Measurements from ENCODE around the gene OSTF1.
A peak's percentile ranks its signal among the peaks of the same experiment; 100 is the strongest.

The OSTF1 gene

DNA sequence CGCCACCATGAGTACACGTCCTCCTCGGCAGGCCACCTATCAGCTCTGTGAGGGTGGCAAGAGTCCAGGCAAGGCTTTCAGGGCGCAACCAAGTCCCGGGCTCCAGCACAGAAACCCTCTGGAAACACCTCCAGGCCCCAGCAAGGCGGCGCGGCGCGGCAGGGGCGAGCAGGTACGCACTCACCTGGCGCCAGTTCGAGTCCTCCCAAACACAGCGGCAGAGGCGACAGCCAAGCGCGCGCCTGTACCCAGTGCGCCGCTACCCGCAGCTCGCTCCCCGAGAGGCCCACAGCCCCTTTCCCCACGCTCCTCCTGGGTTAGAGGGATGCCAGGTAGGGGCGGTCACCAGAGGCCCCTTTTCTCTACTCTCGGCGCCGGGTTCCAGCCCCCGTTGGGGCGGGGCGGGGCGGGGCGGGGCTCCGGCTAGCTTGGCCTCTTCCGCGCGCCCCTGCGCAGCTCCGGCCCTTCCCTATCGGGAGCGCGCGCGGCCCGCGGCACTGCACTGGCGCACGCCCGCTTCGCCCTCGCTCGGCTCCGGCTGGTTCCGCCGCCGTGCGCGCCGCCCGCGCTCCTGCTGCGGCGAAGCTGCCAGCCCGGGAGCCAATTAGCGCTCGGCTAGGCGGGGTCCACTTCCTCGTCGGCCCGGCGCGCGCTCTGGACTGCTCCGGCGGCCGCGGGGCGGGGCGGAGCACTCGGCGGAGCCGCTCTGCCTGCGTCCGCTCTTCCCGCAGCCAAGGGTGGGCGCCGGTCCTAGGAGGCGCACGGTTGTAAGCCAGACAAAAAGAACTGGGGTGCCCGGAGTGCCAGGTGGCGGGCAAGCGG is at the start of gene OSTF1, which contains the start of gene NMRK1:
Gene OSTF1 (plus strand): TSS at position 691 of the 822 bp plus-strand sequence. CDS start 179 bp downstream, outside the sequence.
Gene NMRK1 (minus strand): TSS at position 332 of the 822 bp plus-strand sequence. CDS start 5,040 bp downstream, outside the sequence.
- DNase-seq, result peak; percentile 90

GRCh38 chr9:75039009-75039408 is 49.3 kb upstream of the OSTF1 start:
- no peak for DNase-seq

GRCh38 chr9:75039801-75040200 is 48.5 kb upstream of the OSTF1 start:
- no peak for DNase-seq

GRCh38 chr9:75041041-75041440 is 47.3 kb upstream of the OSTF1 start:
- no peak for DNase-seq

- no peak for DNase-seq
Observed at GRCh38 chr9:75046725-75047345, 41.5 kb upstream of the OSTF1 start.

DNA sequence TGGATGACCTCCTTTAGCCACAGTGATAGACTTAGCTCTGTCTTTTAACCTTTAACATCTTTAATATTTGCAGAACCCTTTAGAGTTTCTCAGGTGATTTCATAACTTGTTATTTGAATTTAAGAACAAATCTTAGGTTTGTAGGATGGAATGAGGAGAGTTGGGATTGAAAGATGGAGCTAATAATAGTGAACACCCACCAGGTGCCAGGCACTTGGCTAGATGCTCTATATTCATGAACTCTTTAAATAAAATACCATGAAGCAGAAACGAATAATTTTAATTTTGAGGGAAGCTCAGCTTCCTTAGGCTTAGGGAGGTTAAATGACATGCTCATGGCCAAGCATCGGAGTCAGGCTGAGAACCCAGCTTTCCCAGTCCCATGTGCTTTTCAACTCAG is 40.8 kb upstream of the OSTF1 start:
- no peak for DNase-seq

- no peak for DNase-seq
Observed at GRCh38 chr9:75051285-75051684, 37.0 kb upstream of the OSTF1 start.

GRCh38 chr9:75053869-75054268 is 34.4 kb upstream of the OSTF1 start:
- DNase-seq, result no peak

GRCh38 chr9:75054368-75055001 is 33.8 kb upstream of the OSTF1 start:
- DNase-seq, result no peak

DNA sequence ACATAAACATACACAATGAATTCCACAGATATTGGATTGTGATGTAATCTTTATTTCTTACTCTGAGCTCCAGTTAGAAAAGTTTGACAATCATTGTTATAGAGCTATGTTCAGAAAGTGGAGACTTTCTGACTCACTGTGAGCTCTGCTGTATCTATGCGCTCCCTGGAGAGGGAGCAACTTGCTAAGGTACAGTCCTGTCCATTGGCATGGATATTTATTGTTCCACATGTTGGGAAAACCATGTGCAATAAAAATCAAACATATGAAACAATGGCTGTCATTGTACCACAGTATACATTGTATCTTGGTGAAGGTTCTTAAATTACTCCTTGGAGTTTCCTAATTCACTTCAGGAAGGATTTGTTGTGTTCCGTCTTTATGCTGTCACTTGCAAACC is 27.1 kb upstream of the OSTF1 start:
- DNase-seq, result no peak

GRCh38 chr9:75063556-75064305 is 24.6 kb upstream of the OSTF1 start:
- no peak for DNase-seq

DNA sequence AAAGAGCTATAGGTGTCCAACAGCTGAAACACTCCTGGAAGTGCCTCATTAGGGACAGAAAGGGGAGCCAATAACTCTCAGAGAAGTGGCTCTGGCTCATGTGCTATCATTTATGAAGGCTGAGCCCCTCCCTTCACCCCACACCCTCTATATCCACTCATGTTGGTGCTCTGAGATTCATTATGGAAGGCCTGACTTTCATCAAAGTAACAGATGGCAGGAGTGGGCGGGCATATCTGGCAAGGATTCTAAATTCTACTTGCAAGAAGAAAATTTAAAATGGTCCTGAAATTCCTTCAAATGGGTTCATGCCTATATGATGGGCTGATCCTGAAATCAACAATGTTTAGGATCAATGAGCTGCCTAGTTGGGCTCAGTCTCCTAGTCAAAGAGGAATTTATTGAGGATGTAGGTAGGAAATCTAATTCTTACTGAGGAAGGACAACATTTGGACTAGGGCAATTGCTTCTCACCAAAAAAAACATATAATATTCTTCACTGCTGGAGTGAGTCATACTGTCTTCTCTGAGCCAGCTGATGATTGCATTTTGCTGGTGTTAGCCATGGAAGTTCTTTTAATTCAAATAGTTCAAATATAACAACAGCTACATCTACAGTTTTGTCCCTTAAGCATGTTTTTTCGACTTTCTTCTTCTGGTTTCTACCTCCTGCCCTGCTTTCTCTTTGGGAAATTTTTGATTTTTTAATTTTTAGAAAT is 23.8 kb upstream of the OSTF1 start:
- no peak for DNase-seq

DNA sequence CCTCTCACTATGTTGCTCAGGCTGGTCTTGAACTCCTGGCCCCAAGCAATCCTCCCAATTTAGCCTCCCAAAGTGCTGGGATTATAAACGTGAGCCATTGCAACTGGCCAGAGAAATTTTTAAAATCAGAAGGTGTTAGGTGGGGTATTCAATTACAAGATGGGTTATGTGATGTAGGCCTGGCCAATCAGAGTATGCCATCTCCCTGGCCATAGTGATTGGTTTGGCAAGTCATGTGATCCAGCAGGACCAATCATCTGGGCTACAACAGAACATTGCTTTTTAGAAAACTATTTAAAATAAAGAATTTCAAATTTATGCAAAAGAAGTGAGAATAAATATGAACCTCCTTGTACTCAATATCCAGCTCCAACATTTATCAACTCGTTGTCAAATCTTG is 22.8 kb upstream of the OSTF1 start:
- no peak for DNase-seq

GRCh38 chr9:75067894-75068293 is 20.4 kb upstream of the OSTF1 start:
- no peak for DNase-seq

GRCh38 chr9:75069171-75069570 is 19.1 kb upstream of the OSTF1 start:
- no peak for DNase-seq

- no peak for DNase-seq
Observed at GRCh38 chr9:75071530-75072122, 16.7 kb upstream of the OSTF1 start.

DNA sequence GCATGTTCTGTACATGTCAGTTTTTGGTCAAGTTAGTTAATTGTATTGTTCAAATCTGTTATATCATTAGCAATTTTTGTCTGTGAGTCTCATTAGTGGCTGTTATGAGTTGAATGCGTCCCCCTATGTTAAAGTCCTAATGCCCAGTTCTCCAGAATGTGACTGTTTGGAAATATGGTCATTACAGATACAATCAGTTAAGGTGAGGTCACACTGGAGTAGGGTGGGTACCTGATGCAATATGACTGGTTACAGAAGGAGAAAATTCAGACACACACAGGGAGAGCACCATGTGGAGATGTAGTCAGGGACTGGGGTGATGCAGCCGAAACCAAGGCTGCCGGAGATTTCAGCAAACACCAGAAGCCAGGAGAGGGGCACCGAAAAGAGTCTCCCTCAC is 15.4 kb upstream of the OSTF1 start:
- DNase-seq, result no peak

GRCh38 chr9:75081632-75082031 is 6.7 kb upstream of the OSTF1 start:
- DNase-seq, result no peak

GRCh38 chr9:75083188-75083970 is 4.9 kb upstream of the OSTF1 start:
- DNase-seq, result no peak

DNA sequence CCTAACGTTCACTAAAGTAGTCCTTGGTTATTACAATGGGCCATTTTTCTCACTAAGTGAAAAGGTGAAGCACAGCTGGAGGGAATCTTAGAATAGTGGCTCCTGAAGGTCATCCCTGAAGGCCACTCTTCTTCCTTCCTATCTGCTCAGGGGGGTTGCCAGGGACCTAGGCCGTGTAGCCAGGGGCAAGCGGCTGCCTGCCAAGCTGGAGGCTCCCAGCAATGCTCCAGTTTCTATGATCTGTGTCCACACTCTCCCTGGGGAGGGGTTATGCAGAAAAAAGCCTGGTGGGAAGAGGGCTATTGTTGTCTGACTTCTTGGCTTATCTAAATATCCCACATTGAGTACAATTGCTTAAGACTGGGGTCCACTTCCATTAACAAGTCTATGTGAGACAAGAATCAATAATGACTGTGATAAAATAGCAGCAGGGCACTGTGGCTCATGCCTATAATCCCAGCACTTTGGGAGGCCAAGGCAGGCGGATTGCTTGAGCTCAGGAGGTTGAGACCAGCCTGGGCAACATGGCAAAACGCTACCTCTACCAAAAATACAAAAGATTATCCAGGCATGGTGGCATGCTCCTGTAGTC is 4.1 kb upstream of the OSTF1 start:
- DNase-seq, result no peak

GRCh38 chr9:75085640-75086039 is 2.7 kb upstream of the OSTF1 start:
- DNase-seq, result no peak

All from NCI-H1048 (cell line).